NT2/D1 (cell line): ENCODE measurements around the gene IL20RA.

ENCODE experiments used
- DNase-seq: peaks from one replicate; pipeline ENCODE4 v3.0.0-alpha.2; 2011; ENCODE audit warnings: low read depth, low spot score
- H3K27me3 ChIP-seq: 2 replicates; pipeline ENCODE4 v1.6.0; 2011; ENCODE audit warnings: mild to moderate bottlenecking; ENCODE audit not compliant: insufficient read length, insufficient read depth
- H3K36me3 ChIP-seq: 2 replicates; pipeline ENCODE4 v1.6.1; 2011; ENCODE audit warnings: mild to moderate bottlenecking, low read length, mixed read lengths; ENCODE audit not compliant: insufficient read depth, insufficient read length
- H3K4me1 ChIP-seq: 2 replicates; pipeline ENCODE4 v1.5.1; 2011; ENCODE audit not compliant: insufficient read depth, insufficient read length
- H3K4me3 ChIP-seq: 2 replicates; pipeline ENCODE4 v1.5.1; 2011; ENCODE audit warnings: low read depth; ENCODE audit not compliant: insufficient read length
- H3K9ac ChIP-seq: 2 replicates; pipeline ENCODE4 v1.6.0; 2011; ENCODE audit warnings: low read depth; ENCODE audit not compliant: insufficient read length
- H3K9me3 ChIP-seq: 2 replicates; pipeline ENCODE4 v1.5.1; 2011; ENCODE audit warnings: mild to moderate bottlenecking, low read length; ENCODE audit not compliant: insufficient read depth
- SUZ12 ChIP-seq: IDR thresholded peaks from 2 replicates; pipeline ENCODE4 v1.6.1; 2011; ENCODE audit not compliant: insufficient read length, insufficient read depth; ENCODE audit errors: extremely low read depth
- YY1 ChIP-seq: IDR thresholded peaks from 2 replicates; pipeline ENCODE4 v1.6.1; 2011; ENCODE audit not compliant: insufficient read length, insufficient read depth
- ZNF274 ChIP-seq: IDR thresholded peaks from 2 replicates; pipeline ENCODE4 v1.6.1; 2011; ENCODE audit warnings: mild to moderate bottlenecking, low read depth, low read length

Gene IL20RA

GRCh38 chr6:136990754-136991153 lies 54.0 kb downstream of the IL20RA start:
- Histone ChIP-seq H3K4me1 (no peaks in the 10 kb centered on the region), H3K36me3 (no peaks in the 10 kb centered on the region), H3K9me3 (no peaks in the 10 kb centered on the region), H3K4me3 (no peak overlapping the region), H3K9ac (no peak overlapping the region), H3K27me3 (no peaks in the 10 kb centered on the region)
- DNase-seq = no peak
- TF ChIP-seq YY1 = no peak
- no peak for TF ChIP-seq SUZ12
- no peak for TF ChIP-seq ZNF274

- H3K27me3 ChIP-seq = no peaks in the 10 kb centered on the region
- H3K9me3 ChIP-seq = no peaks in the 10 kb centered on the region
- H3K4me1 ChIP-seq = no peaks in the 10 kb centered on the region
- no peak for TF ChIP-seq SUZ12
- no peak for TF ChIP-seq ZNF274
- no peak for TF ChIP-seq YY1
- H3K4me3 ChIP-seq = peak overlapping the region; percentile 53
- peak overlapping the region; percentile 67 for H3K9ac ChIP-seq
- H3K36me3 ChIP-seq = no peaks in the 10 kb centered on the region
- no peak for DNase-seq
Measured at GRCh38 chr6:136990242-136990578, 54.6 kb downstream of the IL20RA start.

GRCh38 chr6:136989571-136990241 lies 55.1 kb downstream of the IL20RA start:
- H3K36me3 ChIP-seq = no peaks in the 10 kb centered on the region
- H3K9ac ChIP-seq = peak overlapping the region; percentile 67
- TF ChIP-seq YY1 = no peak
- TF ChIP-seq SUZ12 = no peak
- TF ChIP-seq ZNF274 = no peak
- H3K27me3 ChIP-seq = no peaks in the 10 kb centered on the region
- H3K4me1 ChIP-seq = no peaks in the 10 kb centered on the region
- DNase-seq = no peak
- peak overlapping the region; percentile 53 for H3K4me3 ChIP-seq
- no peaks in the 10 kb centered on the region for H3K9me3 ChIP-seq

- Histone ChIP-seq H3K4me1 (no peaks in the 10 kb centered on the region), H3K9ac (no peak overlapping the region), H3K36me3 (no peaks in the 10 kb centered on the region), H3K4me3 (no peak overlapping the region), H3K9me3 (no peaks in the 10 kb centered on the region), H3K27me3 (no peaks in the 10 kb centered on the region)
- no peak for DNase-seq
- no peak for TF ChIP-seq SUZ12
- no peak for TF ChIP-seq YY1
- no peak for TF ChIP-seq ZNF274
Measured at GRCh38 chr6:136987526-136987925, 57.2 kb downstream of the IL20RA start.

GRCh38 chr6:136985502-136985901 lies 59.3 kb downstream of the IL20RA start:
- no peak overlapping the region for H3K4me3 ChIP-seq
- no peaks in the 10 kb centered on the region for H3K4me1 ChIP-seq
- no peaks in the 10 kb centered on the region for H3K27me3 ChIP-seq
- no peaks in the 10 kb centered on the region for H3K9me3 ChIP-seq
- TF ChIP-seq YY1 (no peak), SUZ12 (no peak), ZNF274 (no peak)
- no peaks in the 10 kb centered on the region for H3K36me3 ChIP-seq
- no peak overlapping the region for H3K9ac ChIP-seq
- no peak for DNase-seq

- TF ChIP-seq ZNF274 = no peak
- TF ChIP-seq YY1 = no peak
- no peak for TF ChIP-seq SUZ12
- Histone ChIP-seq H3K4me3 (no peak overlapping the region), H3K27me3 (no peaks in the 10 kb centered on the region), H3K4me1 (no peaks in the 10 kb centered on the region), H3K36me3 (no peaks in the 10 kb centered on the region), H3K9ac (no peak overlapping the region), H3K9me3 (no peaks in the 10 kb centered on the region)
- DNase-seq = no peak
Measured at GRCh38 chr6:136984578-136984977, 60.2 kb downstream of the IL20RA start.

- Histone ChIP-seq H3K27me3 (no peaks in the 10 kb centered on the region), H3K9me3 (no peaks in the 10 kb centered on the region), H3K4me3 (no peak overlapping the region), H3K9ac (no peak overlapping the region), H3K4me1 (no peaks in the 10 kb centered on the region), H3K36me3 (no peaks in the 10 kb centered on the region)
- DNase-seq = no peak
- TF ChIP-seq SUZ12 (no peak), YY1 (no peak), ZNF274 (no peak)
Measured at GRCh38 chr6:136983687-136984086, 61.1 kb downstream of the IL20RA start.

- DNase-seq = no peak
- Histone ChIP-seq H3K27me3 (no peaks in the 10 kb centered on the region), H3K36me3 (no peaks in the 10 kb centered on the region), H3K4me3 (no peak overlapping the region), H3K9me3 (no peaks in the 10 kb centered on the region), H3K4me1 (no peaks in the 10 kb centered on the region), H3K9ac (no peak overlapping the region)
- no peak for TF ChIP-seq ZNF274
- no peak for TF ChIP-seq YY1
- no peak for TF ChIP-seq SUZ12
Measured at GRCh38 chr6:136982928-136983327, 61.8 kb downstream of the IL20RA start.
